Mesothelial cell of epicardium (in vitro differentiated cells): Measurements from ENCODE around the gene RNLS. TPM values are rescaled to one million over a fixed set of nuclear protein-coding genes. Genes with fewer than 3 reads are reported as not detected.

Experiments used
- DNase-seq, 2 experiments: peaks; one replicate each; pipeline ENCODE4 v3.0.0; 2021; ENCODE audit warnings: low spot score in 2 of 2; ENCODE audit not compliant: unreplicated experiment in 2 of 2
- H3K27ac Mint-ChIP-seq: 2 replicates; pipeline ENCODE4 v1.8.0; 2021; ENCODE audit warnings: mixed read lengths
- H3K27me3 Mint-ChIP-seq: 2 replicates; pipeline ENCODE4 v1.8.0; 2021; ENCODE audit warnings: low read depth, mixed read lengths
- H3K36me3 Mint-ChIP-seq: 2 replicates; pipeline ENCODE4 v1.8.0; 2021; ENCODE audit warnings: mixed read lengths
- H3K4me1 Mint-ChIP-seq: 2 replicates; pipeline ENCODE4 v1.8.0; 2021; ENCODE audit warnings: mixed read lengths
- H3K4me3 Mint-ChIP-seq: 2 replicates; pipeline ENCODE4 v1.8.0; 2021; ENCODE audit warnings: mild to moderate bottlenecking, moderate library complexity, mixed read lengths
- H3K9me3 Mint-ChIP-seq: 2 replicates; pipeline ENCODE4 v1.8.0; 2021; ENCODE audit warnings: mixed read lengths
- CTCF ChIP-seq: fragments of 200-600 bp; sonication (generic); IDR thresholded peaks from one replicate; pipeline ENCODE4 v1.5.0; 2021; ENCODE audit warnings: antibody characterized with exemption; ENCODE audit not compliant: unreplicated experiment
- total RNA-seq: library from RNA; stranded (reverse); gene quantifications from 3 replicates; pipeline ENCODE4 v1.2.1, GENCODE V29; 2021

RNLS gene
- total RNA-seq, 1 donor from 2014 or later, result 9.4 TPM

- H3K27ac Mint-ChIP-seq, result no peak overlapping the region
- no peak for TF ChIP-seq CTCF
- peaks cover 1% of the 10 kb centered on the region for H3K4me1 Mint-ChIP-seq
- H3K36me3 Mint-ChIP-seq, result no peaks in the 10 kb centered on the region
- no peak overlapping the region for H3K4me3 Mint-ChIP-seq
- peaks cover 1% of the 10 kb centered on the region for H3K27me3 Mint-ChIP-seq
- peaks cover 8% of the 10 kb centered on the region for H3K9me3 Mint-ChIP-seq
- DNase-seq, result no peak
These were observed 283.3 kb downstream of the RNLS start for GRCh38 chr10:88299787-88300186.

- TF ChIP-seq CTCF, result no peak
- no peak overlapping the region for H3K4me3 Mint-ChIP-seq
- DNase-seq, result no peak
- no peaks in the 10 kb centered on the region for H3K36me3 Mint-ChIP-seq
- H3K27ac Mint-ChIP-seq, result no peak overlapping the region
- no peaks in the 10 kb centered on the region for H3K9me3 Mint-ChIP-seq
- H3K4me1 Mint-ChIP-seq, result peaks cover 1% of the 10 kb centered on the region
- H3K27me3 Mint-ChIP-seq, result no peaks in the 10 kb centered on the region
These were observed 286.0 kb downstream of the RNLS start for GRCh38 chr10:88297103-88297502.

- TF ChIP-seq CTCF, result no peak
- Mint-ChIP-seq H3K36me3 (no peaks in the 10 kb centered on the region), H3K27ac (no peak overlapping the region), H3K4me3 (no peak overlapping the region), H3K4me1 (peaks cover 1% of the 10 kb centered on the region), H3K9me3 (no peaks in the 10 kb centered on the region), H3K27me3 (no peaks in the 10 kb centered on the region)
- no peak for DNase-seq
These were observed 289.4 kb downstream of the RNLS start for GRCh38 chr10:88293651-88294230.

- TF ChIP-seq CTCF, result no peak
- no peaks in the 10 kb centered on the region for H3K36me3 Mint-ChIP-seq
- no peak for DNase-seq
- peaks cover 1% of the 10 kb centered on the region for H3K4me1 Mint-ChIP-seq
- no peaks in the 10 kb centered on the region for H3K27me3 Mint-ChIP-seq
- no peak overlapping the region for H3K27ac Mint-ChIP-seq
- no peak overlapping the region for H3K4me3 Mint-ChIP-seq
- no peaks in the 10 kb centered on the region for H3K9me3 Mint-ChIP-seq
These were observed 290.0 kb downstream of the RNLS start for GRCh38 chr10:88293073-88293472.

- TF ChIP-seq CTCF, result no peak
- no peak overlapping the region for H3K27ac Mint-ChIP-seq
- H3K4me3 Mint-ChIP-seq, result no peak overlapping the region
- peaks cover 1% of the 10 kb centered on the region for H3K4me1 Mint-ChIP-seq
- no peaks in the 10 kb centered on the region for H3K27me3 Mint-ChIP-seq
- DNase-seq, result no peak
- no peaks in the 10 kb centered on the region for H3K36me3 Mint-ChIP-seq
- no peaks in the 10 kb centered on the region for H3K9me3 Mint-ChIP-seq
These were observed 291.0 kb downstream of the RNLS start for GRCh38 chr10:88292185-88292514.
